Prostate gland (tissue), 2 donors: Measurements from ENCODE around the gene NCOA3.

Experiments used
- CTCF ChIP-seq, 4 experiments: fragments of 200-600 bp in 2 of 4; fragments of 450-650 bp in 2 of 4; sonication (generic) in 2 of 4; IDR thresholded peaks; 1 replicate in 3 of 4; 2 replicates in 1 of 4; pipeline ENCODE4 v1.5.1; 2016 to 2019; ENCODE audit warnings: antibody characterized with exemption in 4 of 4, mild to moderate bottlenecking in 2 of 4, moderate library complexity in 2 of 4
- POLR2A ChIP-seq: fragments of 450-650 bp; IDR thresholded peaks from one replicate; pipeline ENCODE4 v1.6.1; 2016; ENCODE audit warnings: antibody characterized with exemption, mild to moderate bottlenecking
- POLR2AphosphoS5 ChIP-seq: sonication (generic); formaldehyde crosslinking; IDR thresholded peaks from one replicate; pipeline ENCODE4 v1.6.1; 2017; ENCODE audit warnings: antibody characterized with exemption

DNA sequence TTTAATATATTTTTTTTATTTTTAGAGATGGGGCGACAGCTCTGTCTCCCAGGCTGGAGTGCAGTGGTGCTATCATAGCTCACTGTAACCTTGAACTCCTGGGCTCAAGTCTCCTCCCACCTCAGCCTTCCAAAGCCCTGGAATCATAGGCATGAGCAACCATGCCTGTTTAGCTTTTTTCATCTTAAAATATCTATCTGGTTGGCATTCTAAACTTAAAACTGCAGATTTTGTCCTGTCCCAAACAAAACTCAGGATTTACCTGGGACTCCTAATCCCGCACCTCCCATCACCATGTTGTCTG is 158.9 kb downstream of the NCOA3 start:
- TF ChIP-seq POLR2A (no peak), CTCF (IDR thresholded peaks at IDR 0.05) (no peak), POLR2AphosphoS5 (no peak)
